ENCODE data around the gene ADGRG3. TPM values are rescaled to one million over a fixed set of nuclear protein-coding genes. Genes with fewer than 3 reads are reported as not detected.

The ADGRG3 gene
- total and polyA plus RNA-seq, 2 experiments from 2014 or later = not detected

DNA sequence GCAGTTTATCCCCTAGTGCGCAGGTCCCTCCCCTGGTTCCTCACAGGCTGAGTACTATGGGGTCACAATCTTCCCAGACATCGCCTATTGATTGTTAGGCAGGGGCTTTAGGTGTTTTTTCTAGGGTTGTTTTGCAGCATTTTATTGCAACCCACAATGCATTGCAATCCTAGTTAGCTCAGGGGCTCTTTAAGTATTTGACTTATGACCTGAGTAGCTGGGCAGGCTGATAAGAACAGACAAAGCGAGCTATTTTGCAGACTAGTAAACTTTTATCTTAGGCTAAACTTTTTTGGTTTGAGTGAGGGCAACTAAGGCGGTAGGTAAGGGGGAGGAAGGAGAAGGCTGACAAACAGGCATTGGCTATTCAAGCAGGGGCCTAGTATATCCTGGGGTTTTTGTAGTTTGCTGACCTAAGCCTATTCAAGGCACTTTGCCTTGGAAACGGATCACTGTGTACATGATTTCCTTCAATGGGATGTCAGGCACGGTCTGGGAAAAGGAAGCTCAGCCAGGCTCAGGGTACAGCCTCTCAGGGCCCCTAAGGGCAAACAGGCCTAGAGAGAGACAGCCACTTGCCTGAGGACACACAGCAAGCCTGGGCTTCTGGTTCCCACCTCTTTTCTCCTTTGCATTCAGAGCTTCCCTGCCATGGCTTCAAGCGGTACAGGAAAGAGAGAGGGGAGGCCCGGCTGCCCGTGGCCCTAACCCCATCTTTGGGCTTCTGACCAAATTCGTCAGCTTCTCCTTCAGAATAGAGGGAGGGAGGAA is 32.9 kb downstream of the ADGRG3 start:
- no peak overlapping the region for H3K4me3 ChIP-seq
- DNase-seq (ENCODE audit: low spot score) = peak; percentile 51
- WGBS (ENCODE audit: low lambda C conversion rate, missing lambda C conversion rate) = 41% methylated on average over 10 of the region's 10 CpGs
- H3K36me3 ChIP-seq (replicated peaks; ENCODE audit: insufficient read depth, low read depth) = no peaks in the 10 kb centered on the region
- H4K20me1 ChIP-seq (ENCODE audit: insufficient read depth, poor library complexity, severe bottlenecking) = no peaks in the 10 kb centered on the region
- H3K4me2 ChIP-seq = peak overlapping the region; percentile 9
- peak overlapping the region; percentile 72 for H3K27ac ChIP-seq
- no peak for TF ChIP-seq EZH2 (IDR thresholded peaks at IDR 0.05; ENCODE audit: borderline replicate concordance)
- TF ChIP-seq, protein P1, sequence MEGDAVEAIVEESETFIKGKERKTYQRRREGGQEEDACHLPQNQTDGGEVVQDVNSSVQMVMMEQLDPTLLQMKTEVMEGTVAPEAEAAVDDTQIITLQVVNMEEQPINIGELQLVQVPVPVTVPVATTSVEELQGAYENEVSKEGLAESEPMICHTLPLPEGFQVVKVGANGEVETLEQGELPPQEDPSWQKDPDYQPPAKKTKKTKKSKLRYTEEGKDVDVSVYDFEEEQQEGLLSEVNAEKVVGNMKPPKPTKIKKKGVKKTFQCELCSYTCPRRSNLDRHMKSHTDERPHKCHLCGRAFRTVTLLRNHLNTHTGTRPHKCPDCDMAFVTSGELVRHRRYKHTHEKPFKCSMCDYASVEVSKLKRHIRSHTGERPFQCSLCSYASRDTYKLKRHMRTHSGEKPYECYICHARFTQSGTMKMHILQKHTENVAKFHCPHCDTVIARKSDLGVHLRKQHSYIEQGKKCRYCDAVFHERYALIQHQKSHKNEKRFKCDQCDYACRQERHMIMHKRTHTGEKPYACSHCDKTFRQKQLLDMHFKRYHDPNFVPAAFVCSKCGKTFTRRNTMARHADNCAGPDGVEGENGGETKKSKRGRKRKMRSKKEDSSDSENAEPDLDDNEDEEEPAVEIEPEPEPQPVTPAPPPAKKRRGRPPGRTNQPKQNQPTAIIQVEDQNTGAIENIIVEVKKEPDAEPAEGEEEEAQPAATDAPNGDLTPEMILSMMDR (IDR thresholded peaks at IDR 0.05; ENCODE audit: poor library complexity) = no peak
- no peak for TF ChIP-seq EZH2phosphoT487 (IDR thresholded peaks at IDR 0.05; ENCODE audit: low read depth, severe bottlenecking, unreplicated experiment)
- H3K27me3 ChIP-seq = no peaks in the 10 kb centered on the region
- H3K4me1 ChIP-seq (ENCODE audit: insufficient read depth) = peaks cover 29% of the 10 kb centered on the region
- no peaks in the 10 kb centered on the region for H3K79me2 ChIP-seq
- H2AFZ ChIP-seq = no peak overlapping the region
- no peaks in the 10 kb centered on the region for H3K9me2 ChIP-seq (replicated peaks; ENCODE audit: insufficient read depth)
- H3K9me3 ChIP-seq (ENCODE audit: low read depth) = no peaks in the 10 kb centered on the region

DNA sequence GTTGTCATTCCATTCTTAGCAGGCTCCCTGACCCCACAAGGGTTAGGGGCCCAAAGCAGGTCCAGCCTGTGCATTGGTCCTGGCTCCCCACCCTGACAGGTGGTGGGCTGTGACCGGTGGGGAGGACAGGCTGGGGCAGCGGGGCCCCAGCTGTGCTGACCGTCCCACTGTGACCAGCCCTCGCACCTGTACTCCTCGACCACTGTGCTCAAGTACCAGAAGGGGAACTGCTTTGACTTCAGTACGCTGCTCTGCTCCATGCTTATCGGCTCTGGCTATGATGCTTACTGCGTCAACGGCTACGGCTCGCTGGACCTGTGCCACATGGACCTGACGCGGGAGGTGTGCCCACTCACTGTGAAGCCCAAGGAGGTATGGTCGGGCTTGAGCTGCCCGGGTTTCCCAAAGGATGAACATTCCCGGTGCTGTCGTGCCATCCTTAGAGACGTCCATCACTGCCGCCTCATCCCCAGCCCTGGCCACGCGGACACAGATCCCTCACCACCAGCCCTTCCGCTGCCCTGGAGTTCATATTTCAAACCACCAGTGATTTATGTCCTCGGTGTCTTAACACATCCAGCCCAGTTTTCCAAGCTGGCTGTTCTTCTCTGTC is 33.8 kb downstream of the ADGRG3 start:
- peaks cover 29% of the 10 kb centered on the region for H3K4me1 ChIP-seq (ENCODE audit: insufficient read depth)
- H3K9me3 ChIP-seq (ENCODE audit: low read depth) = no peaks in the 10 kb centered on the region
- H3K79me2 ChIP-seq = no peaks in the 10 kb centered on the region
- no peaks in the 10 kb centered on the region for H4K20me1 ChIP-seq (ENCODE audit: insufficient read depth, poor library complexity, severe bottlenecking)
- 79% methylated on average over 23 of the region's 23 CpGs for WGBS (ENCODE audit: low lambda C conversion rate, missing lambda C conversion rate)
- H3K4me2 ChIP-seq = no peak overlapping the region
- DNase-seq (ENCODE audit: low spot score) = peak; percentile 33
- TF ChIP-seq EZH2 (IDR thresholded peaks at IDR 0.05; ENCODE audit: borderline replicate concordance) = no peak
- TF ChIP-seq, protein P1 (IDR thresholded peaks at IDR 0.05; ENCODE audit: poor library complexity) = no peak
- no peak for TF ChIP-seq EZH2phosphoT487 (IDR thresholded peaks at IDR 0.05; ENCODE audit: low read depth, severe bottlenecking, unreplicated experiment)
- H3K27ac ChIP-seq = peak overlapping the region; percentile 72
- no peaks in the 10 kb centered on the region for H3K27me3 ChIP-seq
- no peaks in the 10 kb centered on the region for H3K36me3 ChIP-seq (replicated peaks; ENCODE audit: insufficient read depth, low read depth)
- H3K4me3 ChIP-seq = no peak overlapping the region
- H2AFZ ChIP-seq = no peak overlapping the region
- no peaks in the 10 kb centered on the region for H3K9me2 ChIP-seq (replicated peaks; ENCODE audit: insufficient read depth)

DNA sequence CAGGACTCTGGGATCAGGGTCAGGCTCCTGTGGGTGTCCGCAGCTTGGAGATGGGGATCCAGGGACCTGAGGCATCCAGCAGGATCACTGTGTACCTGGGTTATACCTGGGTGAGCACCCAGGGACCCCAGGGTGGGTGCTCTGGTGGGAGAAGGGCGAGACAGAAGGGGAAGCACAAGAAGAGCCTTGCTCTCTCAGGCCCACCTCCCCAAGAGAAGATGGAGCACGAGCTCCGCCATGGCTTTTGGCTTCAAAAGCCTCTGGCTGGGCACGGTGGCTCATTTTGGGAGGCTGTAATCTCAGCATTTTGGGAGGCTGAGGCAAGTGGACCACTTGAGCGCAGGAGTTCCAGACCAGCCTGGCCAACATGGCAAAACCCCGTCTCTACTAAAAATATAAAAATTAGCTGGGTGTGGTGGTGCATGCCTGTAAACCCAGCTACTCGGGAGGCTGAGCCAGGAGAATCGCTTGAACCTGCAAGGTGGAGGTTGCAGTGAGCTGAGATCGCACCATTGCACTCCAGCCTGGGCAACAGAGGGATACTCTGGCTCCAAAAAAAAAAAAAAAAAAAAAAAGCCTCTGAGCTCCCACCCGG is 35.4 kb downstream of the ADGRG3 start:
- Histone ChIP-seq H3K27me3 (no peaks in the 10 kb centered on the region), H3K9me2 (replicated peaks; ENCODE audit: insufficient read depth) (no peaks in the 10 kb centered on the region), H3K36me3 (replicated peaks; ENCODE audit: insufficient read depth, low read depth) (no peaks in the 10 kb centered on the region), H3K9me3 (ENCODE audit: low read depth) (no peaks in the 10 kb centered on the region), H3K4me3 (no peak overlapping the region), H3K4me2 (no peak overlapping the region), H2AFZ (no peak overlapping the region), H3K27ac (no peak overlapping the region), H3K79me2 (no peaks in the 10 kb centered on the region), H3K4me1 (ENCODE audit: insufficient read depth) (peaks cover 29% of the 10 kb centered on the region), H4K20me1 (ENCODE audit: insufficient read depth, poor library complexity, severe bottlenecking) (no peaks in the 10 kb centered on the region)
- TF ChIP-seq EZH2phosphoT487 (IDR thresholded peaks at IDR 0.05; ENCODE audit: low read depth, severe bottlenecking, unreplicated experiment) = no peak
- TF ChIP-seq EZH2 (IDR thresholded peaks at IDR 0.05; ENCODE audit: borderline replicate concordance) = no peak
- TF ChIP-seq, protein P1 (IDR thresholded peaks at IDR 0.05; ENCODE audit: poor library complexity) = no peak
- 79% methylated on average over 11 of the region's 11 CpGs for WGBS (ENCODE audit: low lambda C conversion rate, missing lambda C conversion rate)
- DNase-seq (ENCODE audit: low spot score) = no peak
